Activated CD8-positive, alpha-beta memory T cell treated with anti-CD3 and anti-CD28 coated beads for 4 hours (primary cell): Measurements from ENCODE around the gene SCAMP2.

Experiments used
- DNase-seq, 2 donors: peaks; one replicate each; pipeline ENCODE4 v3.0.0-alpha.2; 2020; ENCODE audit warnings: low read depth in 2 of 2

SCAMP2 gene

GRCh38 chr15:74838137-74838516 lies 35.0 kb downstream of the SCAMP2 start:
- no peak for DNase-seq

- DNase-seq = no peak
These were observed 35.6 kb downstream of the SCAMP2 start for GRCh38 chr15:74837482-74838136.

GRCh38 chr15:74836846-74837245 lies 36.3 kb downstream of the SCAMP2 start:
- no peak for DNase-seq

- DNase-seq = no peak
These were observed 37.8 kb downstream of the SCAMP2 start for GRCh38 chr15:74835312-74835823.

- no peak for DNase-seq
These were observed 39.6 kb downstream of the SCAMP2 start for GRCh38 chr15:74833376-74834107.

GRCh38 chr15:74832826-74833225 lies 40.3 kb downstream of the SCAMP2 start:
- DNase-seq = no peak

GRCh38 chr15:74831813-74832495 lies 41.2 kb downstream of the SCAMP2 start:
- DNase-seq = no peak

- DNase-seq = no peak
These were observed 42.3 kb downstream of the SCAMP2 start for GRCh38 chr15:74830868-74831267.

- DNase-seq = no peak
These were observed 43.2 kb downstream of the SCAMP2 start for GRCh38 chr15:74829991-74830390.

- DNase-seq = no peak
These were observed 43.7 kb downstream of the SCAMP2 start for GRCh38 chr15:74829486-74829885.

- DNase-seq = no peak
These were observed 44.3 kb downstream of the SCAMP2 start for GRCh38 chr15:74828835-74829234.

- no peak for DNase-seq
These were observed 45.6 kb downstream of the SCAMP2 start for GRCh38 chr15:74827614-74828013.

- no peak for DNase-seq
These were observed 46.2 kb downstream of the SCAMP2 start for GRCh38 chr15:74826921-74827320.

GRCh38 chr15:74826364-74826819 lies 46.8 kb downstream of the SCAMP2 start, which contains the start of gene CPLX3:
Gene CPLX3 (plus strand): TSS chr15:74826627. CDS start chr15:74826704, 77 bp downstream.
- DNase-seq = no peak

GRCh38 chr15:74825866-74826265 lies 47.3 kb downstream of the SCAMP2 start:
- no peak for DNase-seq

GRCh38 chr15:74824976-74825375 lies 48.2 kb downstream of the SCAMP2 start:
- no peak for DNase-seq

- DNase-seq = no peak
These were observed 49.8 kb downstream of the SCAMP2 start for GRCh38 chr15:74823324-74823723.

GRCh38 chr15:74822233-74822632 lies 50.9 kb downstream of the SCAMP2 start:
- DNase-seq = no peak

GRCh38 chr15:74821790-74822158 lies 51.4 kb downstream of the SCAMP2 start:
- no peak for DNase-seq

- no peak for DNase-seq
These were observed 51.9 kb downstream of the SCAMP2 start for GRCh38 chr15:74821091-74821789.

GRCh38 chr15:74820056-74820455 lies 53.1 kb downstream of the SCAMP2 start:
- DNase-seq = no peak

- no peak for DNase-seq
These were observed 55.8 kb downstream of the SCAMP2 start for GRCh38 chr15:74817370-74817737.
